HEK293 (cell line): Measurements from ENCODE around the gene SARM1.

Source experiments
- CTCF ChIA-PET: fragments of 350-600 bp; formaldehyde crosslinking; extraction: SDS; loops from one replicate; lab custom pipeline; 2021; ENCODE audit warnings: antibody characterized with exemption; lab: Yijun Ruan, JAX
- POLR2A ChIA-PET: fragments of 300-600 bp; formaldehyde crosslinking; extraction: SDS; loops from one replicate; lab custom pipeline; 2020; ENCODE audit warnings: antibody characterized with exemption, inconsistent platforms; lab: Yijun Ruan, JAX
- H3K27ac ChIP-seq: fragments of 200-500 bp; sonication (Bioruptor generic); 2 replicates; pipeline ENCODE4 v1.5.1; 2014; ENCODE audit warnings: low read depth, low read length, control low read depth, inconsistent platforms; ENCODE audit errors: extremely low read depth
- H3K36me3 ChIP-seq, 2 experiments: fragments of 200-500 bp in 1 of 2; sonication (Bioruptor generic) in 1 of 2; 1 replicate in 1 of 2; 2 replicates in 1 of 2; pipeline ENCODE4 v1.5.1; 2014 to 2017; ENCODE audit warnings: inconsistent platforms in 2 of 2, low read length in 2 of 2; ENCODE audit not compliant: control insufficient read depth in 2 of 2, insufficient read depth in 1 of 2
- H3K4me1 ChIP-seq: fragments of 200-500 bp; sonication (Bioruptor generic); 2 replicates; pipeline ENCODE4 v1.5.1; 2014; ENCODE audit warnings: mild to moderate bottlenecking, low read length, inconsistent platforms; ENCODE audit not compliant: control insufficient read depth, insufficient read depth
- H3K4me3 ChIP-seq: 2 replicates; pipeline ENCODE4 v1.5.1; 2011; ENCODE audit warnings: low read depth, mild to moderate bottlenecking, control low read depth, low read length, moderate library complexity
- H3K9me3 ChIP-seq: fragments of 200-500 bp; sonication (Bioruptor generic); 2 replicates; pipeline ENCODE4 v1.5.1; 2014; ENCODE audit warnings: low read depth, low read length, inconsistent platforms; ENCODE audit not compliant: control insufficient read depth, insufficient read depth
- FEZF1 ChIP-seq: fragments of 450-650 bp; formaldehyde crosslinking; IDR thresholded peaks from 2 replicates; pipeline ENCODE4 v1.5.1; 2016; ENCODE audit warnings: missing biosample characterization, missing genetic modification characterization
- GLI2 ChIP-seq: fragments of 450-650 bp; formaldehyde crosslinking; IDR thresholded peaks from 2 replicates; pipeline ENCODE4; 2017; ENCODE audit warnings: missing biosample characterization, missing genetic modification characterization, low read depth, borderline replicate concordance
- HOXC10 ChIP-seq: sonication (generic); formaldehyde crosslinking; IDR thresholded peaks from 2 replicates; pipeline ENCODE4 v1.8.1; 2023; ENCODE audit warnings: mild to moderate bottlenecking, missing genetic modification reagents
- KLF10 ChIP-seq: fragments of 450-650 bp; IDR thresholded peaks from 2 replicates; pipeline ENCODE4 v1.5.1; 2018; ENCODE audit warnings: missing biosample characterization, mild to moderate bottlenecking, missing genetic modification characterization
- KLF8 ChIP-seq: fragments of 450-650 bp; formaldehyde crosslinking; IDR thresholded peaks from 2 replicates; pipeline ENCODE4 v1.5.1; 2016; ENCODE audit warnings: missing biosample characterization, missing genetic modification characterization
- MYNN ChIP-seq: fragments of 450-650 bp; formaldehyde crosslinking; IDR thresholded peaks from 2 replicates; pipeline ENCODE4 v1.5.1; 2016; ENCODE audit warnings: missing biosample characterization, missing genetic modification characterization, borderline replicate concordance
- SETDB1 ChIP-seq: IDR thresholded peaks from one replicate; pipeline ENCODE4 v1.6.1; 2017; ENCODE audit warnings: mild to moderate bottlenecking, low read length, moderate library complexity, mixed read lengths; ENCODE audit not compliant: insufficient read length
- ZBTB1 ChIP-seq: fragments of 450-650 bp; formaldehyde crosslinking; IDR thresholded peaks from 2 replicates; pipeline ENCODE4 v1.5.1; 2016; ENCODE audit warnings: missing biosample characterization, missing genetic modification characterization
- ZBTB6 ChIP-seq: fragments of 450-650 bp; formaldehyde crosslinking; IDR thresholded peaks from 2 replicates; pipeline ENCODE4 v1.5.1; 2017; ENCODE audit warnings: missing biosample characterization, missing genetic modification characterization
- ZEB2 ChIP-seq: fragments of 450-650 bp; formaldehyde crosslinking; IDR thresholded peaks from 2 replicates; pipeline ENCODE4 v1.5.1; 2016; ENCODE audit warnings: missing biosample characterization, missing genetic modification characterization
- ZFP37 ChIP-seq: fragments of 450-650 bp; formaldehyde crosslinking; IDR thresholded peaks from 2 replicates; pipeline ENCODE4 v1.5.1; 2016; ENCODE audit warnings: missing biosample characterization, missing genetic modification characterization
- ZNF19 ChIP-seq: fragments of 450-650 bp; formaldehyde crosslinking; IDR thresholded peaks from 2 replicates; pipeline ENCODE4; 2016; ENCODE audit warnings: missing biosample characterization, missing genetic modification characterization, low read depth
- ZNF221 ChIP-seq: fragments of 450-650 bp; formaldehyde crosslinking; IDR thresholded peaks from 2 replicates; pipeline ENCODE4 v1.5.1; 2017; ENCODE audit warnings: missing biosample characterization, missing genetic modification characterization, borderline replicate concordance
- ZNF280D ChIP-seq: fragments of 450-650 bp; formaldehyde crosslinking; IDR thresholded peaks from 2 replicates; pipeline ENCODE4 v1.5.1; 2016; ENCODE audit warnings: missing biosample characterization, missing genetic modification characterization
- ZNF292 ChIP-seq: fragments of 450-650 bp; formaldehyde crosslinking; IDR thresholded peaks from 2 replicates; pipeline ENCODE4 v1.5.1; 2016; ENCODE audit warnings: low read depth, missing biosample characterization, missing genetic modification characterization, borderline replicate concordance
- ZNF302 ChIP-seq: fragments of 450-650 bp; formaldehyde crosslinking; IDR thresholded peaks from 2 replicates; pipeline ENCODE4 v1.5.1; 2016; ENCODE audit warnings: missing biosample characterization, missing genetic modification characterization, low read depth
- ZNF449 ChIP-seq: fragments of 450-650 bp; formaldehyde crosslinking; IDR thresholded peaks from 2 replicates; pipeline ENCODE4 v1.5.1; 2017; ENCODE audit warnings: missing biosample characterization, mild to moderate bottlenecking, missing genetic modification characterization, moderate library complexity
- ZNF501 ChIP-seq: fragments of 450-650 bp; formaldehyde crosslinking; IDR thresholded peaks from 2 replicates; pipeline ENCODE4 v1.5.1; 2016; ENCODE audit warnings: missing biosample characterization, missing genetic modification characterization
- ZNF544 ChIP-seq: fragments of 450-650 bp; formaldehyde crosslinking; IDR thresholded peaks from 2 replicates; pipeline ENCODE4 v1.5.0; 2017; ENCODE audit warnings: missing biosample characterization, missing genetic modification characterization
- ZNF626 ChIP-seq: fragments of 450-650 bp; sonication (Bioruptor Pico); formaldehyde crosslinking; IDR thresholded peaks from 2 replicates; pipeline ENCODE4 v1.5.1; 2018; ENCODE audit warnings: missing biosample characterization, missing genetic modification characterization, inconsistent platforms
- ZNF670 ChIP-seq: fragments of 450-650 bp; formaldehyde crosslinking; IDR thresholded peaks from 2 replicates; pipeline ENCODE4 v1.5.1; 2016; ENCODE audit warnings: missing biosample characterization, missing genetic modification characterization, low read depth
- ZSCAN16 ChIP-seq: fragments of 450-650 bp; formaldehyde crosslinking; IDR thresholded peaks from 2 replicates; pipeline ENCODE4 v1.5.1; 2016; ENCODE audit warnings: missing biosample characterization, missing genetic modification characterization
- ZSCAN18 ChIP-seq: fragments of 450-650 bp; formaldehyde crosslinking; IDR thresholded peaks from 2 replicates; pipeline ENCODE4 v1.5.1; 2016; ENCODE audit warnings: missing biosample characterization, missing genetic modification characterization
- ZSCAN4 ChIP-seq: fragments of 450-650 bp; formaldehyde crosslinking; IDR thresholded peaks from 2 replicates; pipeline ENCODE4 v1.5.1; 2017; ENCODE audit warnings: missing biosample characterization, missing genetic modification characterization
- ZXDB ChIP-seq: fragments of 450-650 bp; formaldehyde crosslinking; IDR thresholded peaks from 2 replicates; pipeline ENCODE4 v1.5.1; 2016; ENCODE audit warnings: missing biosample characterization, missing genetic modification characterization

SARM1 gene

GRCh38 chr17:28405632-28406472 is 34.4 kb downstream of the SARM1 start, which contains the start of gene SLC46A1:
Gene SLC46A1 (minus strand): TSS chr17:28406212. CDS start chr17:28406114, 98 bp downstream.
- ChIA-PET CTCF (interaction anchor here (0.6 to 4.4 kb wide), 6 partner anchors 9 to 506 kb away, joined by 3 to 41 read pairs (median 4); no protein-coding TSS in a partner anchor), POLR2A (interaction anchor here (0.7 to 2.0 kb wide), 11 partner anchors 11 to 70 kb away, joined by 3 to 11 read pairs (median 7); partner anchors contain the start of genes IFT20, POLDIP2, SARM1 and TNFAIP1)
- peak within 1 kb of the TSS; percentile 79; the same call in 1 of the 2 replicates for H3K27ac ChIP-seq
- peak within 1 kb of the TSS; percentile 80 for H3K4me3 ChIP-seq
- H3K9me3 ChIP-seq: no peaks in the 10 kb centered on the region
- peaks cover 4 to 38% of the 10 kb centered on the region in 2 experiments; a peak in 1 of 3 replicates for H3K36me3 ChIP-seq
- H3K4me1 ChIP-seq: no peaks in the 10 kb centered on the region
- no peak for TF ChIP-seq ZNF280D (tag by site-specific recombination)
- TF ChIP-seq ZFP37 (tag by site-specific recombination): no peak
- no peak for TF ChIP-seq MYNN (tag by site-specific recombination)
- TF ChIP-seq HOXC10 (CRISPR knock-in tag): no peak
- no peak for TF ChIP-seq ZNF501 (tag by site-specific recombination)
- TF ChIP-seq ZSCAN16 (tag by site-specific recombination): no peak
- TF ChIP-seq ZBTB1: no peak
- no peak for TF ChIP-seq ZNF302
- TF ChIP-seq ZNF544 (tag by site-specific recombination): no peak
- TF ChIP-seq ZSCAN4: no peak
- TF ChIP-seq ZNF221 (tag by site-specific recombination): no peak
- TF ChIP-seq KLF8 (tag by site-specific recombination): peak; percentile 73; the same call in 1 of the 2 replicates
- TF ChIP-seq ZNF626: no peak
- TF ChIP-seq GLI2 (tag by site-specific recombination): no peak
- TF ChIP-seq KLF10 (tag by site-specific recombination): peak; percentile 58; the same call in 1 of the 2 replicates
- no peak for TF ChIP-seq ZXDB (tag by site-specific recombination)
- no peak; the same call in 1 of the 2 replicates for TF ChIP-seq ZNF449 (tag by site-specific recombination)
- TF ChIP-seq ZNF19 (tag by site-specific recombination): no peak
- no peak for TF ChIP-seq FEZF1 (tag by site-specific recombination)
- TF ChIP-seq ZNF292 (tag by site-specific recombination): no peak
- TF ChIP-seq SETDB1: no peak
- no peak for TF ChIP-seq ZBTB6 (tag by site-specific recombination)
- TF ChIP-seq ZNF670 (tag by site-specific recombination): no peak
- TF ChIP-seq ZSCAN18 (tag by site-specific recombination): no peak
- TF ChIP-seq ZEB2 (tag by site-specific recombination): peak; percentile 31
